Suppressor macrophage treated with lipopolysaccharide for 1 hour (primary cell): ENCODE results near the gene ST3GAL4.
"Not testable (repeated sequence)": the region's sequence is repeated elsewhere in the genome, so short reads cannot be mapped to it uniquely, and the experiment has no call there.

Experiments
- DNase-seq, 3 donors: peaks; one replicate each; pipeline ENCODE4 v3.0.0-alpha.2; 2020 to 2022

Gene ST3GAL4

GRCh38 chr11:126366064-126366822, 10.8 kb downstream of the ST3GAL4 start:
- DNase-seq, result peak in 2 of 3 donors; percentile 14 to 55

- not testable (repeated sequence) for DNase-seq
These were observed 11.6 kb downstream of the ST3GAL4 start for GRCh38 chr11:126366823-126367654.

- DNase-seq, result not testable (repeated sequence)
These were observed 12.3 kb downstream of the ST3GAL4 start for GRCh38 chr11:126367806-126368205.

- not testable (repeated sequence) for DNase-seq
These were observed 13.0 kb downstream of the ST3GAL4 start for GRCh38 chr11:126368336-126369119.

GRCh38 chr11:126370016-126370415, 14.5 kb downstream of the ST3GAL4 start:
- DNase-seq, result no peak

GRCh38 chr11:126371595-126371994, 16.1 kb downstream of the ST3GAL4 start:
- DNase-seq, result no peak

- DNase-seq, result not testable (repeated sequence)
These were observed 18.0 kb downstream of the ST3GAL4 start for GRCh38 chr11:126373389-126374066.

GRCh38 chr11:126374562-126375300, 19.2 kb downstream of the ST3GAL4 start:
- not testable (repeated sequence) for DNase-seq

GRCh38 chr11:126375726-126376125, 20.2 kb downstream of the ST3GAL4 start:
- DNase-seq, result no peak

GRCh38 chr11:126378763-126379162, 23.3 kb downstream of the ST3GAL4 start:
- DNase-seq, result no peak

- no peak for DNase-seq
These were observed 25.4 kb downstream of the ST3GAL4 start for GRCh38 chr11:126380909-126381308.

- not testable (repeated sequence) for DNase-seq
These were observed 26.5 kb downstream of the ST3GAL4 start for GRCh38 chr11:126381960-126382359.

- not testable (repeated sequence) for DNase-seq
These were observed 27.2 kb downstream of the ST3GAL4 start for GRCh38 chr11:126382641-126383040.

- DNase-seq, result no peak
These were observed 28.2 kb downstream of the ST3GAL4 start for GRCh38 chr11:126383339-126384335.

GRCh38 chr11:126384449-126385070, 29.1 kb downstream of the ST3GAL4 start:
- no peak for DNase-seq

- no peak for DNase-seq
These were observed 30.7 kb downstream of the ST3GAL4 start for GRCh38 chr11:126385991-126386728.

- peak in 1 of 3 donors; percentile 9 for DNase-seq
These were observed 31.2 kb downstream of the ST3GAL4 start for GRCh38 chr11:126386729-126387071.

GRCh38 chr11:126387857-126388256, 32.4 kb downstream of the ST3GAL4 start:
- no peak for DNase-seq

GRCh38 chr11:126390272-126390867, 34.9 kb downstream of the ST3GAL4 start:
- no peak for DNase-seq
